ENCODE results near the gene ATG101.

DNA sequence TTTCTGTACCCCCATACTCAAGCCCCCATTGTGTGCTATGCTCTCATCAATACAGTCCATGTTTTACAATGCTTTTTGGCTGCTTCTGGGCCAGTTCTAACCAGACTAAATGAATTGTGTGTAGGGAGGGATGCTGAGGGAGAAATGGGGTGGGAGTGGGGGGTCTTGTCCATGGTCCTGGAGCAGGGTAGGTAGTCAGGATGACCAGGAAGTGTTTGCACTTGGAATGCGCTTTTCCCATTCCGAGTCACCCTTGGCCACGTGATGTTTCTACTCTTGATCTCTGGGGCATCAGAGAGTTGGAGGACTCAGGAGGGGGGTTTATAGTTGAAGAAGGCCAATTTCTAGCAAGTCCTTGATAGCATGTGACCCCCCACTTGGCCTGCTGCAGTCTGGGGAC, 8.5 kb downstream of the ATG101 start:
- TF ChIP-seq EZH2phosphoT487 (IDR thresholded peaks at IDR 0.05; ENCODE audit: insufficient read depth, low read depth) (no peak), EZH2 (IDR thresholded peaks at IDR 0.05; ENCODE audit: insufficient read depth, poor library complexity, severe bottlenecking) (no peak)

Data from GM23248 (cell line).